Right lobe of liver (tissue), 4 donors: ENCODE results near the gene IGSF6.

Source experiments
- POLR2A ChIP-seq: fragments of 450-650 bp; IDR thresholded peaks from one replicate; pipeline ENCODE4 v1.6.1; 2017; ENCODE audit warnings: antibody characterized with exemption, mild to moderate bottlenecking
- TF ChIP-seq, protein P1 (sequence below), 4 donors: fragments of 200-600 bp in 3 of 4; fragments of 450-650 bp in 1 of 4; IDR thresholded peaks; one replicate each; pipeline versions ENCODE4 v1.5.1 to v1.8.0; 2016 to 2022; ENCODE audit warnings: antibody characterized with exemption in 4 of 4, mild to moderate bottlenecking in 2 of 4
- donor health status: DM: no; HTN: no; CAD: no.
- donor health status: DM: no; HTN: no; CAD: no.
- donor health status: DM: no; HTN: yes; CAD: no.

GRCh38 chr16:21641916-21642315 lies 10.5 kb downstream of the IGSF6 start:
- TF ChIP-seq, protein P1, sequence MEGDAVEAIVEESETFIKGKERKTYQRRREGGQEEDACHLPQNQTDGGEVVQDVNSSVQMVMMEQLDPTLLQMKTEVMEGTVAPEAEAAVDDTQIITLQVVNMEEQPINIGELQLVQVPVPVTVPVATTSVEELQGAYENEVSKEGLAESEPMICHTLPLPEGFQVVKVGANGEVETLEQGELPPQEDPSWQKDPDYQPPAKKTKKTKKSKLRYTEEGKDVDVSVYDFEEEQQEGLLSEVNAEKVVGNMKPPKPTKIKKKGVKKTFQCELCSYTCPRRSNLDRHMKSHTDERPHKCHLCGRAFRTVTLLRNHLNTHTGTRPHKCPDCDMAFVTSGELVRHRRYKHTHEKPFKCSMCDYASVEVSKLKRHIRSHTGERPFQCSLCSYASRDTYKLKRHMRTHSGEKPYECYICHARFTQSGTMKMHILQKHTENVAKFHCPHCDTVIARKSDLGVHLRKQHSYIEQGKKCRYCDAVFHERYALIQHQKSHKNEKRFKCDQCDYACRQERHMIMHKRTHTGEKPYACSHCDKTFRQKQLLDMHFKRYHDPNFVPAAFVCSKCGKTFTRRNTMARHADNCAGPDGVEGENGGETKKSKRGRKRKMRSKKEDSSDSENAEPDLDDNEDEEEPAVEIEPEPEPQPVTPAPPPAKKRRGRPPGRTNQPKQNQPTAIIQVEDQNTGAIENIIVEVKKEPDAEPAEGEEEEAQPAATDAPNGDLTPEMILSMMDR (IDR thresholded peaks at IDR 0.05) = no peak
- no peak for TF ChIP-seq POLR2A
